Activated naive CD8-positive, alpha-beta T cell treated with anti-CD3 and anti-CD28 coated beads, Interleukin-2, amount 10 ng/mL, durations not matched to agents 7 days and 5 days (primary cell): ENCODE results near the gene DIS3L. TPM values are rescaled to one million over a fixed set of nuclear protein-coding genes. Genes with fewer than 3 reads are reported as not detected.
"Not testable (repeated sequence)": the region's sequence is repeated elsewhere in the genome, so short reads cannot be mapped to it uniquely, and the experiment has no call there.

ENCODE experiments used
- ATAC-seq: fragments of 150-1000 bp; cut with Tn5 transposase; one replicate; pipeline ENCODE4 v1.10.0; 2021; ENCODE audit warnings: low read depth, moderate library complexity
- POLR2A ChIA-PET: fragments of 350-600 bp; sonication (Branson Sonifier 250); formaldehyde crosslinking; loops from one replicate; lab custom pipeline; 2021; ENCODE audit warnings: antibody characterized with exemption; lab: Charles Lee
- DNase-seq: peaks from one replicate; pipeline ENCODE4 v3.0.0; 2021
- H3K27ac Mint-ChIP-seq: one replicate; pipeline ENCODE4 v1.8.0; 2022; ENCODE audit warnings: mild to moderate bottlenecking, mixed read lengths
- H3K27me3 Mint-ChIP-seq: one replicate; pipeline ENCODE4 v1.8.0; 2022; ENCODE audit warnings: mild to moderate bottlenecking, moderate library complexity, mixed read lengths
- H3K36me3 Mint-ChIP-seq: one replicate; pipeline ENCODE4 v1.8.0; 2021; ENCODE audit warnings: mild to moderate bottlenecking, mixed read lengths
- H3K4me1 Mint-ChIP-seq: one replicate; pipeline ENCODE4 v1.8.0; 2021; ENCODE audit warnings: mixed read lengths
- H3K4me3 Mint-ChIP-seq: one replicate; pipeline ENCODE4 v1.8.0; 2022; ENCODE audit warnings: mild to moderate bottlenecking, moderate library complexity, mixed read lengths
- H3K9me3 Mint-ChIP-seq: one replicate; pipeline ENCODE4 v1.8.0; 2021; ENCODE audit warnings: mixed read lengths
- total RNA-seq, 2 experiments: library from RNA; stranded (reverse); gene quantifications; one replicate each; pipeline ENCODE4 v1.2.3, GENCODE V29; 2021

The DIS3L gene
- total RNA-seq, 2 experiments from 2014 or later = 27.2 to 27.8 TPM

DNA sequence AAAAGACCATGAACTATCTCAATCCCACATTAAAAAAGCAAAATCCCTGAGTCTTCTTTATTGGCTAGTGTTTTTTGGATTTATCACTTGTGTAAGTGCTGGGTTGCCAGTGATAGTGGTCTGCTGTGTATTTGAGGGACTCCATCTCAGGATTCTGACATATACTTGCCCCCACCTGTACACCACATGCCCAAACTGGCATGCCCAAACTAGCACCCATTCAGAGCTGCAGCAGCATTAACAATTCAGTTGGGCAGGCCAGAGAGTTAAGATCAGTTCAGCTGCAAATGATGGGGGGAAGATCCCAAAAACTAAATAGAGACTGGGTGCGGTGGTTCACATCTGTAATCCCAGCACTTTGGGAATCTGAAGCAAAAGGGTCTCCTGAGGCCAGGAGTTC is 69.4 kb downstream of the DIS3L start:
- DNase-seq = no peak
- Mint-ChIP-seq H3K4me1 (peaks cover 2% of the 10 kb centered on the region), H3K27ac (no peak overlapping the region), H3K9me3 (no peaks in the 10 kb centered on the region), H3K27me3 (no peaks in the 10 kb centered on the region), H3K4me3 (no peak overlapping the region), H3K36me3 (peaks cover 2% of the 10 kb centered on the region)
- POLR2A ChIA-PET = no interaction called here
- no peak for ATAC-seq

DNA sequence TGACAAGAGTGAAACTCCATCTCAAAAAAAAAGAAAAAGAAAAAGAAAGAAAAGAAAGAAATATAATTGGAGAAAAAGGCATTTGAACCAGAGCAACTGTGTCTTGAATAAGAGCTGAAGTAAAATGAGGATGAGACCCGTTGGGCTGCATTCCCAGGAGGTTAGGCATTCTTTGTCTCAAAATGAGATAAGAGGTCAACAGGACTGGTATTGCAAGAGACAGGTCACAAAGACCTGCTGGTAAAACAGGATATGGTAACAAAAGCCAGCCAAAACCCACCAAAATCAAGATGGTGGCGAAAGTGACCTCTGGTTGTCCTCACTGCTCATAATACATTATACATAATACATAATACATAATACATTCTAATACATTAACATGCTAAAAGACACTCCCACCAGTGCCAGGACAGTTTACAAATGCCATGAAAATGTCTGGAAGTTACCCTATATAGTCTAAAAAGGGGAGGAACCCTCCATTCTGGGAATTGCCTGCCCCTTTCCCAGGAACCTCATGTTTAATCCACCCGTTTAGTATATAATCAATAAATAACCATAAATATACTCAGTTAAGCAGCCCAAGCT is 71.7 kb downstream of the DIS3L start:
- no peak overlapping the region for H3K27ac Mint-ChIP-seq
- no peaks in the 10 kb centered on the region for H3K9me3 Mint-ChIP-seq
- POLR2A ChIA-PET = interaction anchor here (1.0 kb wide), 1 partner anchor 21 kb away, joined by 3 read pairs; the partner anchor contains the start of gene MAP2K1
- no peak for ATAC-seq
- H3K4me1 Mint-ChIP-seq = peaks cover 10% of the 10 kb centered on the region
- H3K27me3 Mint-ChIP-seq = no peaks in the 10 kb centered on the region
- no peak for DNase-seq
- H3K36me3 Mint-ChIP-seq = peaks cover 2% of the 10 kb centered on the region
- H3K4me3 Mint-ChIP-seq = no peak overlapping the region

DNA sequence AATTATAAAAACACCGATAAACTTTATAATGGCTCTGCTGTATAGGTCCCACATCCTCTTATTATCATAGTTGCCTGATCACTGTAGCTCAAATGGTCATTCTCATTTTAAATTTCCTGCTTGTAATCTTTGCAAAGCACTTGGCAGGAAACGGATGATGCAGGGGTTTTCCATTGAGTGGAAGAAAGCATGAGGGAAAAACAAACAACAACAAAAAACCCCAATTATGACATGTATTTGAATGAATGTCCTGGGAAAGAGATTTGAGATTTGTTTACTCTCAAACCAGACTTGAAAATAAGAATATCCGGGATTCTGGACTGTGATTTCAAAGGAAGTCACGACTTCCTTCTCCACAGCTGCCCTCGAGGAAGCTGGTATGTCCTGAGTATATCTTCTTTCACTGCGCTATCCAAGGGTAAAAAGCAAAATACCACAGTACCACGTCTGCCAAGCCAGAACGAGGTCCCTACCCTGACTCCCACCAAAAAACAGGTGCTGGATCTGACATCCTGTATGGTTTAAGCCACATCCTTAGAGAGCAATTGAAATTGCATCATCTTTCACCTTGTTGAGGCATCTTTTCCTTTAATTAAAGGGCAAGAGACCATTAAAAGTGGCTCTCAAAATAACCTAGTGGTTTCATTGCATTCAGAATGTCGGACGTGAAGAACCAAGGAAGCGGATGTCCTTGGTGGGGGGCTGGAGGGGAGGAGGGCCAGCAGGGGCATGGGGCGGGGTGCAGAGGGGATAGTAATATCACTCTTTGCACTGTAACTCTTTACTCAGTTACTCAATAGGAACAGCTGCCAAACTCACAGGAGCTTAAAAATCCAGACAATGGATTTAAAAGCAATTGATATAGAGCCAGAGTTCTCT is 76.6 kb downstream of the DIS3L start:
- POLR2A ChIA-PET = interaction anchor here (0.5 to 4.4 kb wide), 5 partner anchors 13 to 128 kb away, joined by 3 to 28 read pairs (median 7); partner anchors contain the start of genes MAP2K1, SNAPC5 and TIPIN
- peaks cover 5% of the 10 kb centered on the region for H3K9me3 Mint-ChIP-seq
- H3K4me3 Mint-ChIP-seq = peak overlapping the region; percentile 81
- peaks cover 21% of the 10 kb centered on the region for H3K4me1 Mint-ChIP-seq
- peaks cover 4% of the 10 kb centered on the region for H3K36me3 Mint-ChIP-seq
- no peaks in the 10 kb centered on the region for H3K27me3 Mint-ChIP-seq
- ATAC-seq (peak; percentile 86), DNase-seq (peak; percentile 39)
- peak overlapping the region; percentile 96 for H3K27ac Mint-ChIP-seq

DNA sequence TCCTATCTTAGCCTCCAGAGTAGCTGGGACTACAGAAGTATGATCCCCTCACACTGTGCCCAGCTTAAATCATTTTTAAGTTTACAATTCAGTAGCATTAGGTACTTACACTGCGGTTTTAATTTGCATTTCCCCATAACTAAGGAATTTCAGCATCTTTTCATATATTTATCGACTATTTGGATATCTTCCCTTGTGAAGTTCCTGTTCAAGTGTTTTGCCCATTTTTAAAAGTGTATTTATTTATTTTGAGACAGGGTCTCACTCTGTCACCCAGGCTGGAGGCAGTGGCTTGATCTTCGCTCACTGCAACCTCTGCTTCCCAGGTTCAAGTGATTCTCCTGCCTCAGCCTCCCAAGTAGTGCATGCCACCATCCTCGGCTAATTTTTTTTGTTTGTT is 80.8 kb downstream of the DIS3L start:
- Mint-ChIP-seq H3K9me3 (peaks cover 6% of the 10 kb centered on the region), H3K27ac (no peak overlapping the region), H3K4me3 (no peak overlapping the region), H3K4me1 (peaks cover 21% of the 10 kb centered on the region), H3K27me3 (no peaks in the 10 kb centered on the region), H3K36me3 (peaks cover 4% of the 10 kb centered on the region)
- DNase-seq (no peak), ATAC-seq (no peak)
- POLR2A ChIA-PET = interaction anchor here (1.1 kb wide), 1 partner anchor 11 kb away, joined by 3 read pairs; no protein-coding TSS in a partner anchor

DNA sequence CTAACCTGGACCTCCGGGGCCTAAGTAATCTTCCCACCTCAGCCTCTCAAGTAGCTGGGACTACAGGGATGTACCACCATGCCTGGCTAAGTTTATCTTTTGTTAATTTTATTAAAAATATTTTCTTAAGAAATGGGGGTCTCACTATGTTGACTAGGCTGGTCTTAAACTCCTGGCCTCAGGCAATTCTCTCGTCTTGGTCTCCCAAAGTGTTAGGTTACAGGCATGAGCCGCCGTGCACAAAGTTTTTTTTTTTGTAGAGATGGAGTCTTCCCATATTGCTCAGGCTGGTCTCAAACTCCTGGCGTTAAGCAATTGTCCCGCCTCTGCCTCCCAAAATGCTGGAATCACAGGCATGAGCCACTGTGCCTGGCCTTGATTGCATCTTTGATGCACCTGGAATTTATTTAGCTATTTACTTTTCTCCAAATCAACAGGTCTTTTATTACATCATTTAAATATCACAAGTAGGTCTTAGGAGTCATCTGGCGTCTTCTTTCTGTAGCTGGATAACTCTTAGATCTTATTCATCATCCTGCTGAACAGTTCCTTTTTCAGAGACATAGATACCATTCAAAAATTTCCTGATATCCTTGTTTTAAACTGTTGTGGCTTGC is 85.6 kb downstream of the DIS3L start:
- peaks cover 2% of the 10 kb centered on the region for H3K4me1 Mint-ChIP-seq
- DNase-seq (no peak), ATAC-seq (no peak)
- POLR2A ChIA-PET = interaction anchor here (0.7 kb wide), 1 partner anchor 10 kb away, joined by 3 read pairs; no protein-coding TSS in a partner anchor
- H3K27ac Mint-ChIP-seq = no peak overlapping the region
- H3K4me3 Mint-ChIP-seq = no peak overlapping the region
- peaks cover 6% of the 10 kb centered on the region for H3K9me3 Mint-ChIP-seq
- no peaks in the 10 kb centered on the region for H3K27me3 Mint-ChIP-seq
- peaks cover 8% of the 10 kb centered on the region for H3K36me3 Mint-ChIP-seq

DNA sequence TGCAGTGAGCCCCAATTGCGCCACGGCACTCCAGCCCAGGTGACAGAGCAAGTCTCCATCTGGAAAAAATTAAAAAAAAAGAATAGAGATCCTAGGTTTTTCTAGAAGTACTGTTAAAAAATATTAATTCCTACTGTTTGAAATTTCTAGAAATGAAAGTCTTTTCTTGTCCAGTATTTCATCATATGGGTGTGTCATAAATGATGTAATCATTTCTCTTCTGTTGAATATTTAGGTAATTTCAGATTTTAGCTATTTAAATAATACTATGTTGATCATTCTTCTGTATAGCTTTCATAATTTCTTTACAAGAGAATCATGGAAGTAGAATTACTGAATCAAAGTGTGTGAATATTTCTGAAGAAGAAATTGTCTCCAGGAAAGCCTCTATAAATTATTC is 88.0 kb downstream of the DIS3L start:
- ATAC-seq, H3K27ac Mint-ChIP-seq, H3K27me3 Mint-ChIP-seq, H3K9me3 Mint-ChIP-seq, POLR2A ChIA-PET, H3K4me3 Mint-ChIP-seq, DNase-seq: not testable (repeated sequence)
- peaks cover 10% of the 10 kb centered on the region for H3K36me3 Mint-ChIP-seq
- peaks cover 11% of the 10 kb centered on the region for H3K4me1 Mint-ChIP-seq

Other genes with a start within 250 kb of the DIS3L start
- gene MEGF11, start 39.8 kb upstream of the DIS3L start, total RNA-seq = not detected
- gene TIPIN, start 63.1 kb downstream of the DIS3L start, total RNA-seq = 10 to 100 TPM; 29.5 to 31.3 TPM
- 10 to 100 TPM; 95.0 to 96.5 TPM for gene MAP2K1, start 93.3 kb downstream of the DIS3L start, total RNA-seq
- 10 to 100 TPM; 32.4 to 33.7 TPM for gene SNAPC5, start 204.2 kb downstream of the DIS3L start, total RNA-seq
- gene RPL4, start 211.3 kb downstream of the DIS3L start, total RNA-seq = 1,000 to 10,000 TPM; 2,522 to 2,542 TPM
- 10 to 100 TPM; 28.1 to 28.7 TPM for gene ZWILCH, start 211.8 kb downstream of the DIS3L start, total RNA-seq